ENCODE data around the gene GTF2H4. TPM values are rescaled to one million over a fixed set of nuclear protein-coding genes. Genes with fewer than 3 reads are reported as not detected.

Gene GTF2H4
- total and polyA plus RNA-seq, 10 of the 15 experiments (the other 5 are each of a cell fraction or from before 2014, with no cell fraction given) = 1.1 to 43.8 (median 18.9) TPM

GRCh38 chr6:30890646-30891449, 17.2 kb upstream of the GTF2H4 start:
- peaks cover 6% of the 10 kb centered on the region for H3K79me2 ChIP-seq (ENCODE audit: control insufficient read depth, insufficient read depth, low read length)
- H3K4me2 ChIP-seq (ENCODE audit: control insufficient read depth, insufficient read depth) = no peak overlapping the region
- TF ChIP-seq FOXK2 (IDR thresholded peaks at IDR 0.05) = no peak
- TF ChIP-seq, protein P1, sequence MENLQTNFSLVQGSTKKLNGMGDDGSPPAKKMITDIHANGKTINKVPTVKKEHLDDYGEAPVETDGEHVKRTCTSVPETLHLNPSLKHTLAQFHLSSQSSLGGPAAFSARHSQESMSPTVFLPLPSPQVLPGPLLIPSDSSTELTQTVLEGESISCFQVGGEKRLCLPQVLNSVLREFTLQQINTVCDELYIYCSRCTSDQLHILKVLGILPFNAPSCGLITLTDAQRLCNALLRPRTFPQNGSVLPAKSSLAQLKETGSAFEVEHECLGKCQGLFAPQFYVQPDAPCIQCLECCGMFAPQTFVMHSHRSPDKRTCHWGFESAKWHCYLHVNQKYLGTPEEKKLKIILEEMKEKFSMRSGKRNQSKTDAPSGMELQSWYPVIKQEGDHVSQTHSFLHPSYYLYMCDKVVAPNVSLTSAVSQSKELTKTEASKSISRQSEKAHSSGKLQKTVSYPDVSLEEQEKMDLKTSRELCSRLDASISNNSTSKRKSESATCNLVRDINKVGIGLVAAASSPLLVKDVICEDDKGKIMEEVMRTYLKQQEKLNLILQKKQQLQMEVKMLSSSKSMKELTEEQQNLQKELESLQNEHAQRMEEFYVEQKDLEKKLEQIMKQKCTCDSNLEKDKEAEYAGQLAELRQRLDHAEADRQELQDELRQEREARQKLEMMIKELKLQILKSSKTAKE (IDR thresholded peaks at IDR 0.05; ENCODE audit: low read depth, poor library complexity, severe bottlenecking) = no peak
- TF ChIP-seq NR2C2 (IDR thresholded peaks at IDR 0.05; ENCODE audit: borderline replicate concordance, control insufficient read depth, insufficient read length, low read depth) = no peak
- TF ChIP-seq, protein P2, sequence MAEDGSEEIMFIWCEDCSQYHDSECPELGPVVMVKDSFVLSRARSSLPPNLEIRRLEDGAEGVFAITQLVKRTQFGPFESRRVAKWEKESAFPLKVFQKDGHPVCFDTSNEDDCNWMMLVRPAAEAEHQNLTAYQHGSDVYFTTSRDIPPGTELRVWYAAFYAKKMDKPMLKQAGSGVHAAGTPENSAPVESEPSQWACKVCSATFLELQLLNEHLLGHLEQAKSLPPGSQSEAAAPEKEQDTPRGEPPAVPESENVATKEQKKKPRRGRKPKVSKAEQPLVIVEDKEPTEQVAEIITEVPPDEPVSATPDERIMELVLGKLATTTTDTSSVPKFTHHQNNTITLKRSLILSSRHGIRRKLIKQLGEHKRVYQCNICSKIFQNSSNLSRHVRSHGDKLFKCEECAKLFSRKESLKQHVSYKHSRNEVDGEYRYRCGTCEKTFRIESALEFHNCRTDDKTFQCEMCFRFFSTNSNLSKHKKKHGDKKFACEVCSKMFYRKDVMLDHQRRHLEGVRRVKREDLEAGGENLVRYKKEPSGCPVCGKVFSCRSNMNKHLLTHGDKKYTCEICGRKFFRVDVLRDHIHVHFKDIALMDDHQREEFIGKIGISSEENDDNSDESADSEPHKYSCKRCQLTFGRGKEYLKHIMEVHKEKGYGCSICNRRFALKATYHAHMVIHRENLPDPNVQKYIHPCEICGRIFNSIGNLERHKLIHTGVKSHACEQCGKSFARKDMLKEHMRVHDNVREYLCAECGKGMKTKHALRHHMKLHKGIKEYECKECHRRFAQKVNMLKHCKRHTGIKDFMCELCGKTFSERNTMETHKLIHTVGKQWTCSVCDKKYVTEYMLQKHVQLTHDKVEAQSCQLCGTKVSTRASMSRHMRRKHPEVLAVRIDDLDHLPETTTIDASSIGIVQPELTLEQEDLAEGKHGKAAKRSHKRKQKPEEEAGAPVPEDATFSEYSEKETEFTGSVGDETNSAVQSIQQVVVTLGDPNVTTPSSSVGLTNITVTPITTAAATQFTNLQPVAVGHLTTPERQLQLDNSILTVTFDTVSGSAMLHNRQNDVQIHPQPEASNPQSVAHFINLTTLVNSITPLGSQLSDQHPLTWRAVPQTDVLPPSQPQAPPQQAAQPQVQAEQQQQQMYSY (CRISPR knock-in tag; IDR thresholded peaks at IDR 0.05) = no peak
- no peak for TF ChIP-seq NRF1 (conservative IDR thresholded peaks at IDR 0.05; ENCODE audit: low read depth, low read length)
- TF ChIP-seq CBX3 (IDR thresholded peaks at IDR 0.05; ENCODE audit: borderline replicate concordance, low read depth) = no peak
- no peak overlapping the region for H3K9ac ChIP-seq (ENCODE audit: control insufficient read depth, insufficient read depth, low read length)
- RAD21 ChIA-PET (ENCODE audit: unreplicated experiment) = interaction anchor here (0.6 to 3.1 kb wide), 4 partner anchors 10 to 210 kb away, joined by 3 to 18 read pairs (median 4); partner anchors contain the start of gene VARS2
- WGBS (ENCODE audit: insufficient coverage, insufficient replicate concordance, low lambda C conversion rate, missing lambda C conversion rate) = 61% methylated on average over 11 of the region's 12 CpGs
- peaks cover 0 to 6% of the 10 kb centered on the region in 2 experiments; a peak in 3 of 4 replicates for H3K36me3 ChIP-seq (ENCODE audit: control insufficient read depth in 2 of 2, insufficient read depth in 2 of 2, low read length in 1 of 2)
- FAIRE-seq (no peak), DNase-seq (ENCODE audit: low read depth, low spot score) (no peak), ATAC-seq (no peak)
- no peak overlapping the region for H3K27ac ChIP-seq (ENCODE audit: control insufficient read depth, insufficient read depth)
- H3K4me1 ChIP-seq (ENCODE audit: control insufficient read depth, insufficient read depth, low read length) = peaks cover 5% of the 10 kb centered on the region
- intact Hi-C loops (cut with micrococcal nuclease; ENCODE audit: unreplicated experiment) (no loop called here), in situ Hi-C loops (cut with MboI) (no loop called here)
- no peaks in the 10 kb centered on the region for H4K20me1 ChIP-seq (ENCODE audit: control insufficient read depth, insufficient read depth)
- SMC1A ChIA-PET (ENCODE audit: uncharacterized antibody, unreplicated experiment) = interaction anchor here (1.0 kb wide), 1 partner anchor 22 kb away, joined by 5 read pairs; no protein-coding TSS in a partner anchor
- H3K27me3 ChIP-seq (replicated peaks in 1 of 2; ENCODE audit: control insufficient read depth in 2 of 2, insufficient read depth in 2 of 2, low read length in 1 of 2) = no peaks in the 10 kb centered on the region
- CTCF ChIA-PET = interaction anchor here (1.2 to 2.5 kb wide), 2 partner anchors 23 to 62 kb away, joined by 3 to 8 read pairs; partner anchors contain the start of gene VARS2
- H3K9me3 ChIP-seq (replicated peaks; ENCODE audit: control insufficient read depth, insufficient read depth, low read length) = no peaks in the 10 kb centered on the region
- POLR2A ChIA-PET = interaction anchor here (1.0 kb wide), 1 partner anchor 10 kb away, joined by 3 read pairs; no protein-coding TSS in a partner anchor
- H2AFZ ChIP-seq (ENCODE audit: control insufficient read depth, low read depth, low read length) = no peak overlapping the region
- BruUV-seq (replicated peaks) = no TSS peak
- no peak overlapping the region for H3K4me3 ChIP-seq
